NCI-H345 treated with DMSO at 0.1 percent for 48 hours (cell line): ENCODE data around the gene SPATA20.
A peak's percentile ranks its signal among the peaks of the same experiment; 100 is the strongest.

Experiments
- DNase-seq: peaks from one replicate; lab custom pipeline; 2025; ENCODE audit not compliant: unreplicated experiment; lab: John Stamatoyannopoulos, UW

The SPATA20 gene

GRCh38 chr17:50557630-50558029 lies 10.7 kb downstream of the SPATA20 start:
- DNase-seq: no peak

- no peak for DNase-seq
Observed at GRCh38 chr17:50558091-50558490, 11.1 kb downstream of the SPATA20 start.

- no peak for DNase-seq
Observed at GRCh38 chr17:50558581-50558940, 11.6 kb downstream of the SPATA20 start.

GRCh38 chr17:50558941-50559614 lies 12.1 kb downstream of the SPATA20 start:
- no peak for DNase-seq

GRCh38 chr17:50559674-50560184 lies 12.8 kb downstream of the SPATA20 start:
- no peak for DNase-seq

GRCh38 chr17:50560185-50560824 lies 13.3 kb downstream of the SPATA20 start, which contains the start of gene CACNA1G:
Gene CACNA1G, plus strand, starts transcription at chr17:50560715. Its CDS starts 745 bp downstream, at chr17:50561460.
- peak; percentile 67 for DNase-seq

- no peak for DNase-seq
Observed at GRCh38 chr17:50560931-50561745, 14.2 kb downstream of the SPATA20 start.

GRCh38 chr17:50561746-50562141 lies 14.8 kb downstream of the SPATA20 start:
- no peak for DNase-seq

- DNase-seq: no peak
Observed at GRCh38 chr17:50562242-50563091, 15.5 kb downstream of the SPATA20 start.

- no peak for DNase-seq
Observed at GRCh38 chr17:50563092-50563511, 16.1 kb downstream of the SPATA20 start.

- no peak for DNase-seq
Observed at GRCh38 chr17:50564916-50565315, 17.9 kb downstream of the SPATA20 start.

GRCh38 chr17:50565402-50566350 lies 18.7 kb downstream of the SPATA20 start:
- no peak for DNase-seq

GRCh38 chr17:50566886-50567285 lies 19.9 kb downstream of the SPATA20 start:
- no peak for DNase-seq

GRCh38 chr17:50568659-50569058 lies 21.7 kb downstream of the SPATA20 start:
- DNase-seq: no peak

- no peak for DNase-seq
Observed at GRCh38 chr17:50569592-50569991, 22.6 kb downstream of the SPATA20 start.

GRCh38 chr17:50570032-50570431 lies 23.1 kb downstream of the SPATA20 start:
- DNase-seq: no peak

GRCh38 chr17:50570528-50570927 lies 23.6 kb downstream of the SPATA20 start:
- DNase-seq: no peak

GRCh38 chr17:50571681-50572080 lies 24.7 kb downstream of the SPATA20 start:
- no peak for DNase-seq

- no peak for DNase-seq
Observed at GRCh38 chr17:50572541-50572940, 25.6 kb downstream of the SPATA20 start.
